HepG2 (cell line): Measurements from ENCODE around the gene OR6S1. TPM values are rescaled to one million over a fixed set of nuclear protein-coding genes. Genes with fewer than 3 reads are reported as not detected.

Experiments used
- ARID2 ChIP-seq: sonication (generic); formaldehyde crosslinking; IDR thresholded peaks from 2 replicates; pipeline ENCODE4 v1.8.1; 2022; ENCODE audit warnings: mild to moderate bottlenecking, missing genetic modification reagents, borderline replicate concordance
- ARNTL ChIP-seq: sonication (generic); formaldehyde crosslinking; IDR thresholded peaks from 2 replicates; pipeline ENCODE4 v1.4.0; 2020; ENCODE audit warnings: mild to moderate bottlenecking, missing genetic modification reagents
- FOXK1 ChIP-seq: sonication (generic); formaldehyde crosslinking; IDR thresholded peaks from 2 replicates; pipeline ENCODE4 v1.4.0; 2020; ENCODE audit warnings: low read depth, missing genetic modification reagents, borderline replicate concordance
- GTF2F1 ChIP-seq: fragments of 150-350 bp; IDR thresholded peaks from 2 replicates; pipeline ENCODE4 v1.6.1; 2014; ENCODE audit warnings: low read length
- HCFC1 ChIP-seq: fragments of 150-350 bp; IDR thresholded peaks from 2 replicates; pipeline ENCODE4 v1.6.1; 2014; ENCODE audit warnings: low read depth, low read length
- KDM1A ChIP-seq: IDR thresholded peaks from 2 replicates; pipeline ENCODE4 v1.6.1; 2016; ENCODE audit warnings: missing compliant biosample characterization
- MAFK ChIP-seq, 2 experiments: IDR thresholded peaks in 1 of 2; conservative IDR thresholded peaks in 1 of 2; 2 replicates each; pipeline ENCODE4 v1.6.1; 2011; ENCODE audit warnings: improper control_type of control experiment in 2 of 2, low read length in 2 of 2
- MTA3 ChIP-seq: sonication (generic); formaldehyde crosslinking; IDR thresholded peaks from 2 replicates; pipeline ENCODE4 v1.4.0; 2020; ENCODE audit warnings: missing genetic modification reagents
- NFIB ChIP-seq: sonication (generic); formaldehyde crosslinking; IDR thresholded peaks from 2 replicates; pipeline ENCODE4 v1.9.0; 2021; ENCODE audit warnings: missing genetic modification reagents, mild to moderate bottlenecking, borderline replicate concordance
- SKIL ChIP-seq: sonication (generic); formaldehyde crosslinking; IDR thresholded peaks from 2 replicates; pipeline ENCODE4 v1.8.0; 2022; ENCODE audit warnings: missing genetic modification reagents, mild to moderate bottlenecking, moderate library complexity, borderline replicate concordance
- SP140L ChIP-seq: sonication (generic); formaldehyde crosslinking; IDR thresholded peaks from 2 replicates; pipeline ENCODE4 v1.4.0; 2020; ENCODE audit warnings: missing genetic modification reagents, borderline replicate concordance
- TRAFD1 ChIP-seq: sonication (generic); formaldehyde crosslinking; IDR thresholded peaks from 2 replicates; pipeline ENCODE4 v1.5.1; 2020; ENCODE audit warnings: missing genetic modification reagents, mild to moderate bottlenecking, borderline replicate concordance
- XRCC5 ChIP-seq: fragments of 200-400 bp; formaldehyde crosslinking; optimal IDR thresholded peaks from 2 replicates; pipeline ENCODE3; 2017; ENCODE audit warnings: mild to moderate bottlenecking, low read length
- ZNF251 ChIP-seq: sonication (generic); formaldehyde crosslinking; IDR thresholded peaks from 2 replicates; pipeline ENCODE4 v1.9.0; 2021; ENCODE audit warnings: mild to moderate bottlenecking, missing genetic modification reagents
- ZNF607 ChIP-seq: sonication (generic); formaldehyde crosslinking; IDR thresholded peaks from 2 replicates; pipeline ENCODE4 v1.5.1; 2020; ENCODE audit warnings: missing genetic modification reagents, mild to moderate bottlenecking, borderline replicate concordance
- ZNF615 ChIP-seq: sonication (generic); formaldehyde crosslinking; IDR thresholded peaks from 2 replicates; pipeline ENCODE4 v1.5.0; 2020; ENCODE audit warnings: mild to moderate bottlenecking, missing genetic modification reagents, borderline replicate concordance
- ZZZ3 ChIP-seq: sonication (generic); formaldehyde crosslinking; IDR thresholded peaks from 2 replicates; pipeline ENCODE4 v1.4.0; 2020; ENCODE audit warnings: missing genetic modification reagents, mild to moderate bottlenecking, borderline replicate concordance
- polyA plus RNA-seq, 8 experiments: library from polyadenylated mRNA; depleted of rRNA in 3 of 8; stranded (reverse) in 7 of 8; unstranded in 1 of 8; fragments of >200 nt; fragmentation: Illumina TruSeq in 4 of 8; extraction: Trizol in 4 of 8; gene quantifications; 2 replicates each; pipeline versions ENCODE4 v1.2.1 to v1.2.3, GENCODE V29; 2011 to 2016; ENCODE audit warnings: low read depth in 4 of 8, missing spikeins in 1 of 8, mixed read lengths in 1 of 8; ENCODE audit not compliant: insufficient read depth in 1 of 8
- total RNA-seq, 5 experiments: library from RNA; depleted of rRNA; stranded (reverse); fragments of >200 nt; fragmentation: Illumina TruSeq; extraction: Trizol; gene quantifications; 2 replicates each; pipeline ENCODE4 v1.2.3, GENCODE V29; 2016; ENCODE audit warnings: low read depth in 1 of 5
- TF ChIP-seq, protein P1 (sequence below): sonication (generic); formaldehyde crosslinking; IDR thresholded peaks from 2 replicates; pipeline ENCODE4 v1.5.0; 2020; ENCODE audit warnings: missing genetic modification reagents
- TF ChIP-seq, protein P2 (sequence below): sonication (generic); formaldehyde crosslinking; IDR thresholded peaks from 2 replicates; pipeline ENCODE4 v1.5.0; 2020; ENCODE audit warnings: mild to moderate bottlenecking, missing genetic modification reagents, borderline replicate concordance
- TF ChIP-seq, protein P3 (sequence below): sonication (generic); formaldehyde crosslinking; conservative IDR thresholded peaks from 2 replicates; pipeline ENCODE4 v1.8.1; 2023; ENCODE audit warnings: missing genetic modification reagents

OR6S1 gene
- total and polyA plus RNA-seq, 2 of the 13 experiments (the other 11 are each of a cell fraction or from before 2014, with no cell fraction given) = 0.09 TPM; not detected in 1

- TF ChIP-seq SP140L (no peak), ZNF607 (CRISPR knock-in tag) (peak; percentile 41; the same call in 1 of the 2 replicates), KDM1A (CRISPR knock-in tag) (peak; percentile 46; the same call in 1 of the 2 replicates), MAFK (conservative IDR thresholded peaks at IDR 0.05 in 1 of 2, IDR thresholded peaks at IDR 0.05 in 1 of 2; ENCODE audit: low read length in 2 of 2) (peak; percentile 11 to 46; a peak in 2 of 4 replicates), MTA3 (no peak), XRCC5 (no peak), ZZZ3 (CRISPR knock-in tag) (no peak), SKIL (CRISPR knock-in tag) (peak; percentile 82), ZNF615 (CRISPR knock-in tag) (no peak), ARNTL (CRISPR knock-in tag) (no peak), NFIB (no peak), ZNF251 (CRISPR knock-in tag) (no peak), TRAFD1 (CRISPR knock-in tag) (no peak), FOXK1 (peak; percentile 76; the same call in 1 of the 2 replicates), HCFC1 (no peak), ARID2 (no peak), GTF2F1 (no peak)
- TF ChIP-seq, protein P1, sequence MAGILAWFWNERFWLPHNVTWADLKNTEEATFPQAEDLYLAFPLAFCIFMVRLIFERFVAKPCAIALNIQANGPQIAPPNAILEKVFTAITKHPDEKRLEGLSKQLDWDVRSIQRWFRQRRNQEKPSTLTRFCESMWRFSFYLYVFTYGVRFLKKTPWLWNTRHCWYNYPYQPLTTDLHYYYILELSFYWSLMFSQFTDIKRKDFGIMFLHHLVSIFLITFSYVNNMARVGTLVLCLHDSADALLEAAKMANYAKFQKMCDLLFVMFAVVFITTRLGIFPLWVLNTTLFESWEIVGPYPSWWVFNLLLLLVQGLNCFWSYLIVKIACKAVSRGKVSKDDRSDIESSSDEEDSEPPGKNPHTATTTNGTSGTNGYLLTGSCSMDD (CRISPR knock-in tag) = no peak
- TF ChIP-seq, protein P2, sequence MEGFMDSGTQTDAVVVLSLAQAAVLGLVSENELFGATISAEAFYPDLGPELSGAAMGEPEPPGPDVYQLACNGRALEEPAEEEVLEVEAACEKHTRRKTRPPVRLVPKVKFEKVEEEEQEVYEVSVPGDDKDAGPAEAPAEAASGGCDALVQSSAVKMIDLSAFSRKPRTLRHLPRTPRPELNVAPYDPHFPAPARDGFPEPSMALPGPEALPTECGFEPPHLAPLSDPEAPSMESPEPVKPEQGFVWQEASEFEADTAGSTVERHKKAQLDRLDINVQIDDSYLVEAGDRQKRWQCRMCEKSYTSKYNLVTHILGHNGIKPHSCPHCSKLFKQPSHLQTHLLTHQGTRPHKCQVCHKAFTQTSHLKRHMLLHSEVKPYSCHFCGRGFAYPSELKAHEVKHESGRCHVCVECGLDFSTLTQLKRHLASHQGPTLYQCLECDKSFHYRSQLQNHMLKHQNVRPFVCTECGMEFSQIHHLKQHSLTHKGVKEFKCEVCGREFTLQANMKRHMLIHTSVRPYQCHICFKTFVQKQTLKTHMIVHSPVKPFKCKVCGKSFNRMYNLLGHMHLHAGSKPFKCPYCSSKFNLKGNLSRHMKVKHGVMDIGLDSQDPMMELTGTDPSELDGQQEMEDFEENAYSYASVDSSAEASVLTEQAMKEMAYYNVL (CRISPR knock-in tag) = no peak
- TF ChIP-seq, protein P3, sequence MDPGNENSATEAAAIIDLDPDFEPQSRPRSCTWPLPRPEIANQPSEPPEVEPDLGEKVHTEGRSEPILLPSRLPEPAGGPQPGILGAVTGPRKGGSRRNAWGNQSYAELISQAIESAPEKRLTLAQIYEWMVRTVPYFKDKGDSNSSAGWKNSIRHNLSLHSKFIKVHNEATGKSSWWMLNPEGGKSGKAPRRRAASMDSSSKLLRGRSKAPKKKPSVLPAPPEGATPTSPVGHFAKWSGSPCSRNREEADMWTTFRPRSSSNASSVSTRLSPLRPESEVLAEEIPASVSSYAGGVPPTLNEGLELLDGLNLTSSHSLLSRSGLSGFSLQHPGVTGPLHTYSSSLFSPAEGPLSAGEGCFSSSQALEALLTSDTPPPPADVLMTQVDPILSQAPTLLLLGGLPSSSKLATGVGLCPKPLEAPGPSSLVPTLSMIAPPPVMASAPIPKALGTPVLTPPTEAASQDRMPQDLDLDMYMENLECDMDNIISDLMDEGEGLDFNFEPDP (CRISPR knock-in tag) = no peak
These were observed 30.2 kb upstream of the OR6S1 start (continued) for GRCh38 chr14:20671597-20672283.
